Measurements from ENCODE around the gene DMRT3.

DMRT3 gene

GRCh38 chr9:1039589-1039988, 63.1 kb downstream of the DMRT3 start:
- peaks cover 53 to 63% of the 10 kb centered on the region in 2 donors for H3K27me3 ChIP-seq (ENCODE audit: control insufficient read depth in 1 of 2, insufficient read depth in 2 of 2, low read length in 2 of 2)
- no peaks in the 10 kb centered on the region for H3K36me3 ChIP-seq (ENCODE audit: insufficient read depth, low read length)
- peaks cover 4% of the 10 kb centered on the region for H3K4me1 ChIP-seq (ENCODE audit: insufficient read depth, low read length)
- no peak overlapping the region for H3K9ac ChIP-seq (ENCODE audit: low read length)
- no peak overlapping the region for H3K27ac ChIP-seq (ENCODE audit: low read depth, low read length)
- no peak overlapping the region for H3K4me3 ChIP-seq (ENCODE audit: low read depth in 1 of 2, low read length in 2 of 2)
- no peaks in the 10 kb centered on the region for H3K9me3 ChIP-seq (ENCODE audit: low read length)

Data from muscle layer of colon (tissue), 2 donors.